HepG2 (cell line): Measurements from ENCODE around the gene ZNF48. TPM values are rescaled to one million over a fixed set of nuclear protein-coding genes. Genes with fewer than 3 reads are reported as not detected.

Source experiments
- AKNA ChIP-seq: sonication (generic); formaldehyde crosslinking; IDR thresholded peaks from 2 replicates; pipeline ENCODE4 v1.4.0; 2020; ENCODE audit warnings: missing genetic modification reagents, borderline replicate concordance
- CREB3 ChIP-seq: sonication (generic); formaldehyde crosslinking; IDR thresholded peaks from 2 replicates; pipeline ENCODE4 v1.5.0; 2020; ENCODE audit warnings: missing genetic modification reagents
- ELF4 ChIP-seq: sonication (generic); formaldehyde crosslinking; IDR thresholded peaks from 2 replicates; pipeline ENCODE4 v1.5.0; 2020; ENCODE audit warnings: missing genetic modification reagents, mild to moderate bottlenecking, moderate library complexity, borderline replicate concordance
- FOXK2 ChIP-seq: fragments of 450-650 bp; IDR thresholded peaks from 2 replicates; pipeline ENCODE4 v1.6.1; 2016
- HIVEP1 ChIP-seq: sonication (generic); formaldehyde crosslinking; IDR thresholded peaks from 2 replicates; pipeline ENCODE4 v1.4.0; 2020; ENCODE audit warnings: mild to moderate bottlenecking, missing genetic modification reagents
- HNF1B ChIP-seq: sonication (generic); formaldehyde crosslinking; IDR thresholded peaks from 2 replicates; pipeline ENCODE4 v1.5.1; 2020; ENCODE audit warnings: mild to moderate bottlenecking, moderate library complexity, missing genetic modification reagents
- NAIF1 ChIP-seq: sonication (generic); formaldehyde crosslinking; IDR thresholded peaks from 2 replicates; pipeline ENCODE4 v1.5.0; 2020; ENCODE audit warnings: mild to moderate bottlenecking, missing genetic modification reagents, borderline replicate concordance
- NCOA1 ChIP-seq: sonication (generic); formaldehyde crosslinking; IDR thresholded peaks from 2 replicates; pipeline ENCODE4 v1.9.0; 2021; ENCODE audit warnings: missing genetic modification reagents
- NCOR1 ChIP-seq: fragments of 200-600 bp; sonication (generic); IDR thresholded peaks from 2 replicates; pipeline ENCODE4 v1.7.0; 2017; ENCODE audit warnings: antibody characterized with exemption, low read length, borderline replicate concordance
- NFE2L1 ChIP-seq: sonication (generic); formaldehyde crosslinking; IDR thresholded peaks from 2 replicates; pipeline ENCODE4 v1.4.0; 2020; ENCODE audit warnings: missing genetic modification reagents, mild to moderate bottlenecking, borderline replicate concordance
- NKX3-1 ChIP-seq: sonication (generic); formaldehyde crosslinking; IDR thresholded peaks from 2 replicates; pipeline ENCODE4 v1.5.0; 2020; ENCODE audit warnings: missing genetic modification reagents
- PHF20 ChIP-seq: sonication (generic); formaldehyde crosslinking; IDR thresholded peaks from 2 replicates; pipeline ENCODE4 v1.5.0; 2020; ENCODE audit warnings: mild to moderate bottlenecking, missing genetic modification reagents
- RELA ChIP-seq: sonication (generic); formaldehyde crosslinking; IDR thresholded peaks from 2 replicates; pipeline ENCODE4 v1.4.0; 2020; ENCODE audit warnings: missing genetic modification reagents
- SMAD3 ChIP-seq: sonication (generic); formaldehyde crosslinking; IDR thresholded peaks from 2 replicates; pipeline ENCODE4 v1.4.0; 2020; ENCODE audit warnings: missing genetic modification reagents
- ZBTB42 ChIP-seq: sonication (generic); formaldehyde crosslinking; IDR thresholded peaks from 2 replicates; pipeline ENCODE4 v1.5.0; 2020; ENCODE audit warnings: mild to moderate bottlenecking, missing genetic modification reagents
- ZFP37 ChIP-seq: sonication (generic); formaldehyde crosslinking; IDR thresholded peaks from 2 replicates; pipeline ENCODE4 v1.4.0; 2020; ENCODE audit warnings: missing genetic modification reagents, borderline replicate concordance
- ZFP90 ChIP-seq: sonication (generic); formaldehyde crosslinking; IDR thresholded peaks from 2 replicates; pipeline ENCODE4 v1.8.0; 2022; ENCODE audit warnings: missing genetic modification reagents, mild to moderate bottlenecking, inconsistent platforms, borderline replicate concordance
- ZMYM2 ChIP-seq: sonication (generic); formaldehyde crosslinking; IDR thresholded peaks from 2 replicates; pipeline ENCODE4 v1.8.0; 2022; ENCODE audit warnings: mild to moderate bottlenecking, missing genetic modification reagents
- ZNF251 ChIP-seq: sonication (generic); formaldehyde crosslinking; IDR thresholded peaks from 2 replicates; pipeline ENCODE4 v1.9.0; 2021; ENCODE audit warnings: mild to moderate bottlenecking, missing genetic modification reagents
- ZNF264 ChIP-seq: sonication (generic); formaldehyde crosslinking; IDR thresholded peaks from 2 replicates; pipeline ENCODE4 v1.4.0; 2020; ENCODE audit warnings: missing genetic modification reagents
- ZNF432 ChIP-seq: sonication (generic); formaldehyde crosslinking; IDR thresholded peaks from 2 replicates; pipeline ENCODE4 v1.5.0; 2020; ENCODE audit warnings: missing genetic modification reagents, mild to moderate bottlenecking, borderline replicate concordance
- ZNF546 ChIP-seq: sonication (generic); formaldehyde crosslinking; conservative IDR thresholded peaks from 2 replicates; pipeline ENCODE4 v1.8.1; 2023; ENCODE audit warnings: mild to moderate bottlenecking, missing genetic modification reagents
- ZNF775 ChIP-seq: sonication (generic); formaldehyde crosslinking; IDR thresholded peaks from 2 replicates; pipeline ENCODE4 v1.4.0; 2020; ENCODE audit warnings: missing genetic modification reagents, mild to moderate bottlenecking, moderate library complexity, borderline replicate concordance
- ZSCAN12 ChIP-seq: sonication (generic); formaldehyde crosslinking; IDR thresholded peaks from 2 replicates; pipeline ENCODE4 v1.9.0; 2021; ENCODE audit warnings: mild to moderate bottlenecking, missing genetic modification reagents
- polyA plus RNA-seq, 8 experiments: library from polyadenylated mRNA; depleted of rRNA in 3 of 8; stranded (reverse) in 7 of 8; unstranded in 1 of 8; fragments of >200 nt; fragmentation: Illumina TruSeq in 4 of 8; extraction: Trizol in 4 of 8; gene quantifications; 2 replicates each; pipeline versions ENCODE4 v1.2.1 to v1.2.3, GENCODE V29; 2011 to 2016; ENCODE audit warnings: low read depth in 4 of 8, missing spikeins in 1 of 8, mixed read lengths in 1 of 8; ENCODE audit not compliant: insufficient read depth in 1 of 8
- total RNA-seq, 5 experiments: library from RNA; depleted of rRNA; stranded (reverse); fragments of >200 nt; fragmentation: Illumina TruSeq; extraction: Trizol; gene quantifications; 2 replicates each; pipeline ENCODE4 v1.2.3, GENCODE V29; 2016; ENCODE audit warnings: low read depth in 1 of 5

The ZNF48 gene
- total and polyA plus RNA-seq, 2 of the 13 experiments (the other 11 are each of a cell fraction or from before 2014, with no cell fraction given): 9.9 to 12.3 TPM

- TF ChIP-seq HIVEP1 (CRISPR knock-in tag) (peak; percentile 44; the same call in 1 of the 2 replicates), HNF1B (peak; percentile 89), CREB3 (CRISPR knock-in tag) (no peak), NKX3-1 (0 out of 2 replicates have a peak, but pooled peaks have one; percentile 25), ZNF775 (CRISPR knock-in tag) (no peak), ZFP37 (no peak), NFE2L1 (CRISPR knock-in tag) (no peak), RELA (no peak), ZNF546 (CRISPR knock-in tag) (peak; percentile 30; the same call in 1 of the 2 replicates), PHF20 (CRISPR knock-in tag) (no peak), ZNF432 (CRISPR knock-in tag) (0 out of 2 replicates have a peak, but pooled peaks have one; percentile 79), ZBTB42 (CRISPR knock-in tag) (0 out of 2 replicates have a peak, but pooled peaks have one; percentile 17), FOXK2 (0 out of 2 replicates have a peak, but pooled peaks have one; percentile 17), ZFP90 (CRISPR knock-in tag) (0 out of 2 replicates have a peak, but pooled peaks have one; percentile 66), ZSCAN12 (CRISPR knock-in tag) (0 out of 2 replicates have a peak, but pooled peaks have one; percentile 20), SMAD3 (0 out of 2 replicates have a peak, but pooled peaks have one; percentile 0), NAIF1 (CRISPR knock-in tag) (0 out of 2 replicates have a peak, but pooled peaks have one; percentile 64), ZMYM2 (CRISPR knock-in tag) (no peak), ZNF264 (0 out of 2 replicates have a peak, but pooled peaks have one; percentile 15), ZNF251 (0 out of 2 replicates have a peak, but pooled peaks have one; percentile 29), ELF4 (peak; percentile 45; the same call in 1 of the 2 replicates), NCOR1 (no peak), AKNA (0 out of 2 replicates have a peak, but pooled peaks have one; percentile 34), NCOA1 (CRISPR knock-in tag) (no peak)
These were observed 547 bp upstream of the ZNF48 start (continued) for GRCh38 chr16:30394592-30395154.
